IMR-90 (cell line): ENCODE data around the gene RAB11FIP4. TPM values are rescaled to one million over a fixed set of nuclear protein-coding genes. Genes with fewer than 3 reads are reported as not detected.

Source experiments
- ATAC-seq: fragments of 200-7000 bp; cut with Tn5 transposase; 2 replicates; pipeline ENCODE4 v1.9.1; 2020; ENCODE audit warnings: low read depth, mild to moderate bottlenecking, moderate library complexity
- BruUV-seq: library from RNA; stranded (reverse); fragments of 400-500 nt; replicated peaks from 2 replicates; lab custom pipeline; 2021; lab: Mats Ljungman, UMichigan
- CTCF ChIA-PET: fragments of 300-600 bp; formaldehyde crosslinking; extraction: SDS; loops from one replicate; lab custom pipeline; 2021; ENCODE audit warnings: antibody characterized with exemption; lab: Yijun Ruan, JAX
- POLR2A ChIA-PET: fragments of 300-600 bp; sonication (Branson Sonifier 250); formaldehyde crosslinking; loops from one replicate; lab custom pipeline; 2022; ENCODE audit warnings: antibody characterized with exemption; ENCODE audit not compliant: unreplicated experiment; lab: Charles Lee
- DNase-seq: peaks from one replicate; pipeline ENCODE4 v3.0.0; 2013
- H2AFZ ChIP-seq: replicated peaks from 2 replicates; pipeline ENCODE3; 2013; ENCODE audit warnings: low read length, mild to moderate bottlenecking; ENCODE audit not compliant: poor library complexity
- H2AK5ac ChIP-seq: 2 replicates; pipeline ENCODE4 v1.6.1; 2013; ENCODE audit warnings: low read depth, low read length, inconsistent platforms
- H2AK9ac ChIP-seq: replicated peaks from 2 replicates; pipeline ENCODE3; 2013; ENCODE audit warnings: mild to moderate bottlenecking, low read depth, low read length, moderate library complexity; ENCODE audit not compliant: poor library complexity
- H2BK120ac ChIP-seq: 2 replicates; pipeline ENCODE4 v1.6.1; 2013; ENCODE audit warnings: low read depth, low read length, inconsistent platforms
- H2BK15ac ChIP-seq: 3 replicates; pipeline ENCODE4 v1.6.1; 2013; ENCODE audit warnings: low read depth, low read length, inconsistent platforms
- H2BK20ac ChIP-seq: 2 replicates; pipeline ENCODE4 v1.6.1; 2013; ENCODE audit warnings: low read depth, mild to moderate bottlenecking, inconsistent platforms, low read length, moderate library complexity
- H2BK5ac ChIP-seq: 2 replicates; pipeline ENCODE4 v1.6.1; 2013; ENCODE audit warnings: mild to moderate bottlenecking, low read depth, low read length, inconsistent platforms; ENCODE audit not compliant: poor library complexity, severe bottlenecking
- H3K14ac ChIP-seq: replicated peaks from 2 replicates; pipeline ENCODE4 v1.6.1; 2013; ENCODE audit warnings: low read depth, low read length, inconsistent platforms
- H3K18ac ChIP-seq: 2 replicates; pipeline ENCODE4 v1.6.1; 2013; ENCODE audit warnings: low read depth, low read length, control low read depth
- H3K23ac ChIP-seq: 2 replicates; pipeline ENCODE4 v1.6.1; 2013; ENCODE audit warnings: low read depth, low read length, inconsistent platforms
- H3K27ac ChIP-seq: 2 replicates; pipeline ENCODE4 v1.5.1; 2013; ENCODE audit warnings: mild to moderate bottlenecking, control low read depth, low read length; ENCODE audit not compliant: insufficient read depth
- H3K27me3 ChIP-seq: 2 replicates; pipeline ENCODE4 v1.6.1; 2013; ENCODE audit warnings: low read length; ENCODE audit not compliant: control insufficient read depth, insufficient read depth
- H3K36me3 ChIP-seq: 2 replicates; pipeline ENCODE4 v1.6.1; 2013; ENCODE audit warnings: low read length, mixed read lengths; ENCODE audit not compliant: control insufficient read depth, insufficient read depth
- H3K4ac ChIP-seq: 2 replicates; pipeline ENCODE4 v1.6.1; 2013; ENCODE audit warnings: low read depth, low read length, inconsistent platforms
- H3K4me1 ChIP-seq: 2 replicates; pipeline ENCODE4 v1.6.1; 2013; ENCODE audit warnings: low read length, mixed read lengths; ENCODE audit not compliant: control insufficient read depth, insufficient read depth
- H3K4me2 ChIP-seq: 2 replicates; pipeline ENCODE4 v1.6.1; 2013; ENCODE audit warnings: low read depth, mild to moderate bottlenecking, control low read depth, low read length, moderate library complexity
- H3K4me3 ChIP-seq: 2 replicates; pipeline ENCODE4 v1.5.1; 2013; ENCODE audit warnings: low read depth, mild to moderate bottlenecking, control low read depth, low read length, moderate library complexity; ENCODE audit not compliant: insufficient read depth
- H3K56ac ChIP-seq: 2 replicates; pipeline ENCODE4 v1.6.1; 2013; ENCODE audit warnings: low read length, inconsistent platforms; ENCODE audit not compliant: insufficient read depth; ENCODE audit errors: extremely low read depth
- H3K79me1 ChIP-seq, 2 experiments: 2 replicates each; pipeline ENCODE4 v1.6.1; 2013; ENCODE audit warnings: low read length in 2 of 2, inconsistent platforms in 1 of 2, low read depth in 1 of 2
- H3K9ac ChIP-seq: 2 replicates; pipeline ENCODE4 v1.6.1; 2013; ENCODE audit warnings: low read depth, low read length, control low read depth
- H3K9me1 ChIP-seq: 2 replicates; pipeline ENCODE4 v1.6.1; 2013; ENCODE audit warnings: low read length, inconsistent platforms; ENCODE audit not compliant: insufficient read depth
- H3K9me3 ChIP-seq: 2 replicates; pipeline ENCODE4 v1.6.1; 2013; ENCODE audit warnings: low read length; ENCODE audit not compliant: control insufficient read depth, insufficient read depth
- H4K20me1 ChIP-seq: 2 replicates; pipeline ENCODE4 v1.6.1; 2013; ENCODE audit warnings: low read length, inconsistent platforms; ENCODE audit not compliant: insufficient read depth
- H4K5ac ChIP-seq: 2 replicates; pipeline ENCODE4 v1.6.1; 2013; ENCODE audit warnings: mild to moderate bottlenecking, low read depth, low read length, control low read depth
- H4K8ac ChIP-seq, 2 experiments: 2 replicates each; pipeline ENCODE4 v1.6.1; 2013; ENCODE audit warnings: low read depth in 2 of 2, low read length in 2 of 2, control low read depth in 1 of 2, inconsistent platforms in 1 of 2
- H4K91ac ChIP-seq: 2 replicates; pipeline ENCODE4 v1.6.1; 2013; ENCODE audit warnings: low read depth, low read length, inconsistent platforms; ENCODE audit not compliant: insufficient read depth
- SMC3 ChIP-seq: fragments of 150-350 bp; IDR thresholded peaks from 2 replicates; pipeline ENCODE4 v1.6.1; 2016; ENCODE audit warnings: low read depth, mild to moderate bottlenecking, antibody characterized with exemption, low read length, moderate library complexity
- WGBS, 2 experiments: methylation state at CpG; one replicate each; pipeline versions ENCODE4 v1.1.5 to v1.1.7; 2013; ENCODE audit warnings: missing lambda C conversion rate in 2 of 2; ENCODE audit not compliant: insufficient read length in 1 of 2; ENCODE audit errors: extremely low coverage in 2 of 2; 5-methylcytosine and 5-hydroxymethylcytosine counted together
- dilution Hi-C: fragments of 300-500 bp; cut with HindIII; formaldehyde crosslinking; loops from one replicate; pipeline ENCODE4 v1.14.3; 2018; ENCODE audit warnings: low sequenced_read_pairs; ENCODE audit not compliant: unreplicated experiment
- in situ Hi-C: fragments of 300-500 bp; cut with MboI; formaldehyde crosslinking; loops from 3 replicates; pipeline ENCODE4 v1.14.3; 2019; ENCODE audit warnings: low sequenced_read_pairs, inconsistent platforms, mixed read lengths
- intact Hi-C: fragments of 100-400 bp; cut with micrococcal nuclease; formaldehyde crosslinking; loops from 2 replicates; pipeline ENCODE4 v1.10.0; 2022
- polyA plus RNA-seq, 3 experiments: library from polyadenylated mRNA; depleted of rRNA; stranded (reverse); fragments of >200 nt; gene quantifications; 2 replicates each; pipeline ENCODE4 v1.2.3, GENCODE V29; 2012; ENCODE audit warnings: low replicate concordance in 1 of 3
- total RNA-seq: library from RNA; depleted of rRNA; stranded (reverse); fragments of >200 nt; gene quantifications from 2 replicates; pipeline ENCODE4 v1.2.3, GENCODE V29; 2012

RAB11FIP4 gene
- total and polyA plus RNA-seq, 2 of the 4 experiments (the other 2 are of a cell fraction), result 0.68 to 1.1 TPM

- H2AFZ ChIP-seq, result peak overlapping the region; percentile 24
- no peak overlapping the region for H3K4ac ChIP-seq
- ATAC-seq (peak; percentile 8), DNase-seq (peak; percentile 62)
- no peak for TF ChIP-seq SMC3
- no peak overlapping the region for H3K56ac ChIP-seq
- H3K14ac ChIP-seq, result no peak overlapping the region
- no peaks in the 10 kb centered on the region for H4K20me1 ChIP-seq
- no peak overlapping the region for H3K23ac ChIP-seq
- no TSS peak for BruUV-seq
- peaks cover 13% of the 10 kb centered on the region for H3K4me1 ChIP-seq
- H3K27me3 ChIP-seq, result no peaks in the 10 kb centered on the region
- no peaks in the 10 kb centered on the region for H3K79me1 ChIP-seq
- intact Hi-C loops (no loop called here), in situ Hi-C loops (no loop called here), dilution Hi-C loops (no loop called here)
- no peak overlapping the region for H3K9ac ChIP-seq
- CTCF ChIA-PET, result no interaction called here
- no peaks in the 10 kb centered on the region for H3K9me3 ChIP-seq
- no peak overlapping the region for H3K4me3 ChIP-seq
- H2AK9ac ChIP-seq, result no peak overlapping the region
- no peak overlapping the region for H2BK120ac ChIP-seq
- no peak overlapping the region for H2AK5ac ChIP-seq
- no peak overlapping the region for H2BK20ac ChIP-seq
- H4K8ac ChIP-seq, result no peak overlapping the region
- no peak overlapping the region for H3K4me2 ChIP-seq
- WGBS, 2 experiments, result 93% methylated on average over 5 of the region's 9 CpGs; no CpG with 5 or more reads in 1 of the 2 experiments
- no peak overlapping the region for H3K27ac ChIP-seq
- no peak overlapping the region for H4K91ac ChIP-seq
- peaks cover 4% of the 10 kb centered on the region; the same call in 1 of the 2 replicates for H3K9me1 ChIP-seq
- POLR2A ChIA-PET, result no interaction called here
- no peak overlapping the region for H4K5ac ChIP-seq
- H3K36me3 ChIP-seq, result no peaks in the 10 kb centered on the region
- no peak overlapping the region for H3K18ac ChIP-seq
- H2BK15ac ChIP-seq, result no peak overlapping the region
- H2BK5ac ChIP-seq, result no peak overlapping the region
Measured at GRCh38 chr17:31537565-31538011, 146.1 kb downstream of the RAB11FIP4 start.
